Psoas muscle (tissue), 8 donors: Measurements from ENCODE around the gene CCDC91. TPM values are rescaled to one million over a fixed set of nuclear protein-coding genes. Genes with fewer than 3 reads are reported as not detected.
"Not testable (repeated sequence)": the region's sequence is repeated elsewhere in the genome, so short reads cannot be mapped to it uniquely, and the experiment has no call there.

Experiments used
- ATAC-seq, 4 donors: fragments of 200-7000 bp; cut with Tn5 transposase; one replicate each; pipeline ENCODE4 v1.9.1; 2020; ENCODE audit warnings: moderate library complexity in 3 of 4, mild to moderate bottlenecking in 2 of 4
- DNase-seq, 2 donors: peaks; one replicate each; pipeline ENCODE4 v3.0.0-alpha.2; 2020
- H3K27ac ChIP-seq: fragments of 200-600 bp; one replicate; pipeline ENCODE4 v1.8.0; 2022
- H3K27me3 ChIP-seq, 3 donors: fragments of 200-600 bp in 1 of 3; one replicate each; pipeline versions ENCODE4 v1.6.1 to v1.8.0; 2013 to 2022; ENCODE audit warnings: low read length in 2 of 3, mild to moderate bottlenecking in 2 of 3, moderate library complexity in 1 of 3; ENCODE audit not compliant: insufficient read depth in 3 of 3
- H3K36me3 ChIP-seq, 2 donors: fragments of 200-600 bp in 1 of 2; one replicate each; pipeline versions ENCODE4 v1.6.1 to v1.8.0; 2013 to 2022; ENCODE audit warnings: low read depth in 1 of 2, mild to moderate bottlenecking in 1 of 2, moderate library complexity in 1 of 2; ENCODE audit not compliant: insufficient read depth in 1 of 2
- H3K4me1 ChIP-seq: fragments of 200-600 bp; one replicate; pipeline ENCODE4 v1.8.0; 2022
- H3K4me3 ChIP-seq: fragments of 200-600 bp; one replicate; pipeline ENCODE4 v1.8.0; 2022; ENCODE audit warnings: mild to moderate bottlenecking
- H3K9me3 ChIP-seq: fragments of 200-600 bp; one replicate; pipeline ENCODE4 v1.8.0; 2022
- CTCF ChIP-seq: fragments of 200-600 bp; IDR thresholded peaks from one replicate; pipeline ENCODE4 v1.8.0; 2022; ENCODE audit warnings: antibody characterized with exemption
- WGBS, 3 donors: extraction: QIAGEN DNeasy Blood & Tissue Kit; methylation state at CpG; one replicate each; pipeline versions ENCODE4 v1.1.6 to v1.1.7; 2013; 5-methylcytosine and 5-hydroxymethylcytosine counted together
- intact Hi-C, 2 donors: fragments of 100-400 bp; cut with DNase I; formaldehyde crosslinking; loops; one replicate each; pipeline versions ENCODE4 v1.11.0 to v1.14.2; 2022
- polyA plus RNA-seq, 3 donors: library from polyadenylated mRNA; stranded (reverse); fragments of 200-250 nt; gene quantifications; one replicate each; pipeline ENCODE4 v1.2.3, GENCODE V29; 2013
- total RNA-seq, 4 donors: library from RNA; stranded (reverse); fragmentation: NEBNext Ultra II Directional in 2 of 4; extraction: Animal tissue kit (Norgen Biotek cat#: 25700) in 2 of 4; gene quantifications; one replicate each; pipeline versions ENCODE4 v1.2.1 to v1.2.4, GENCODE V29; 2021 to 2023
- donor health status: healthy with polysubstance abuse.
- donor health status: DM: no; HTN: no; CAD: no; lungs with moderate emphysema.
- donor health status: Bipolar disorder and iron deficiency.
- donor health status: healthy.
- donor health status: DM: yes; HTN: yes; CAD: no.
- donor health status: DM: no; HTN: no; CAD: no.
- donor health status: DM: no; HTN: no; CAD: no.
- donor health status: DM: yes; HTN: yes; CAD: no.

The CCDC91 gene
- total and polyA plus RNA-seq, 7 donors: 18.4 to 47.2 (median 36.2) TPM

GRCh38 chr12:28374556-28374955 is 184.3 kb downstream of the CCDC91 start:
- no peak overlapping the region for H3K27ac ChIP-seq
- peaks cover 18% of the 10 kb centered on the region for H3K9me3 ChIP-seq
- no peaks in the 10 kb centered on the region for H3K4me1 ChIP-seq
- DNase-seq (no peak), ATAC-seq (no peak)
- TF ChIP-seq CTCF: no peak
- intact Hi-C loops: no loop called here
- no peak overlapping the region for H3K4me3 ChIP-seq
- no peaks in the 10 kb centered on the region for H3K27me3 ChIP-seq
- no peaks in the 10 kb centered on the region for H3K36me3 ChIP-seq

GRCh38 chr12:28378736-28379135 is 188.5 kb downstream of the CCDC91 start:
- DNase-seq: no peak
- TF ChIP-seq CTCF: no peak
- no peaks in the 10 kb centered on the region for H3K36me3 ChIP-seq
- H3K4me3 ChIP-seq: no peak overlapping the region
- H3K27ac ChIP-seq: no peak overlapping the region
- H3K9me3 ChIP-seq: no peaks in the 10 kb centered on the region
- no peak for ATAC-seq
- intact Hi-C loops: no loop called here
- no peaks in the 10 kb centered on the region for H3K4me1 ChIP-seq
- H3K27me3 ChIP-seq: no peaks in the 10 kb centered on the region

- H3K27me3 ChIP-seq, DNase-seq, H3K9me3 ChIP-seq, H3K36me3 ChIP-seq, intact Hi-C loops, H3K4me3 ChIP-seq, H3K27ac ChIP-seq, H3K4me1 ChIP-seq, ATAC-seq: not testable (repeated sequence)
- WGBS, 3 donors: 68 to 90% (median 72%) methylated on average over 3 of the region's 3 CpGs
Observed at GRCh38 chr12:28379779-28380178, 189.5 kb downstream of the CCDC91 start.

- H3K36me3 ChIP-seq: no peaks in the 10 kb centered on the region
- H3K27ac ChIP-seq: no peak overlapping the region
- WGBS, 3 donors: 83 to 89% (median 85%) methylated on average over 1 of the region's 1 CpG
- no peak for ATAC-seq
- no peaks in the 10 kb centered on the region for H3K9me3 ChIP-seq
- intact Hi-C loops: no loop called here
- H3K27me3 ChIP-seq: no peaks in the 10 kb centered on the region
- no peak for DNase-seq
- H3K4me3 ChIP-seq: no peak overlapping the region
- H3K4me1 ChIP-seq: no peaks in the 10 kb centered on the region
- no peak for TF ChIP-seq CTCF
Observed at GRCh38 chr12:28383368-28383767, 193.1 kb downstream of the CCDC91 start.

GRCh38 chr12:28388879-28389278 is 198.6 kb downstream of the CCDC91 start:
- 59 to 76% (median 70%) methylated on average over 4 of the region's 4 CpGs for WGBS, 3 donors
- intact Hi-C loops: no loop called here
- DNase-seq (no peak), ATAC-seq (no peak)
- no peaks in the 10 kb centered on the region for H3K9me3 ChIP-seq
- no peak for TF ChIP-seq CTCF
- H3K36me3 ChIP-seq: peaks cover 0 to 3% of the 10 kb centered on the region in 2 donors
- H3K4me3 ChIP-seq: no peak overlapping the region
- no peak overlapping the region for H3K27ac ChIP-seq
- no peaks in the 10 kb centered on the region for H3K27me3 ChIP-seq
- peaks cover 13% of the 10 kb centered on the region for H3K4me1 ChIP-seq
